ENCODE results near the gene ATP5PD.

Gene ATP5PD

GRCh38 chr17:75031972-75032719 is 14.6 kb downstream of the ATP5PD start (continued):
- peak; percentile 97 for TF ChIP-seq ZBTB48 (tag by site-specific recombination; IDR thresholded peaks at IDR 0.05)
- no peak for TF ChIP-seq HOXC10 (CRISPR knock-in tag; IDR thresholded peaks at IDR 0.05)
- 0 out of 2 replicates have a peak, but pooled peaks have one; percentile 21 for TF ChIP-seq ZBTB8A (tag by site-specific recombination; IDR thresholded peaks at IDR 0.05)
- peak; percentile 61 for TF ChIP-seq ZIC2 (tag by site-specific recombination; IDR thresholded peaks at IDR 0.05)
- peak; percentile 54 for TF ChIP-seq SP7 (tag by site-specific recombination; IDR thresholded peaks at IDR 0.05)
- TF ChIP-seq WT1 (tag by site-specific recombination; IDR thresholded peaks at IDR 0.05): peak; percentile 67
- TF ChIP-seq ZNF324 (tag by site-specific recombination; IDR thresholded peaks at IDR 0.05): no peak; the same call in 1 of the 2 replicates
- peak; percentile 90 for TF ChIP-seq GLIS1 (tag by site-specific recombination; IDR thresholded peaks at IDR 0.05)
- peak; percentile 59 for TF ChIP-seq KLF8 (tag by site-specific recombination; IDR thresholded peaks at IDR 0.05)
- TF ChIP-seq SP2 (tag by site-specific recombination; IDR thresholded peaks at IDR 0.05): peak; percentile 58
- no peak for TF ChIP-seq ZNF513 (tag by site-specific recombination; IDR thresholded peaks at IDR 0.05)
- no peak for TF ChIP-seq INSM2 (tag by site-specific recombination; IDR thresholded peaks at IDR 0.05)
- TF ChIP-seq ZBTB20 (tag by site-specific recombination; IDR thresholded peaks at IDR 0.05): peak; percentile 99
- TF ChIP-seq ZEB2 (tag by site-specific recombination; IDR thresholded peaks at IDR 0.05): 0 out of 2 replicates have a peak, but pooled peaks have one; percentile 56
- TF ChIP-seq ZFP69B (tag by site-specific recombination; IDR thresholded peaks at IDR 0.05): peak; percentile 16; the same call in 1 of the 2 replicates
- TF ChIP-seq ZNF133 (tag by site-specific recombination; IDR thresholded peaks at IDR 0.05): no peak
- TF ChIP-seq ZFHX2 (tag by site-specific recombination; conservative IDR thresholded peaks at IDR 0.05): peak; percentile 87
- peak; percentile 94 for TF ChIP-seq ZNF629 (tag by site-specific recombination; IDR thresholded peaks at IDR 0.05)
- 0 out of 2 replicates have a peak, but pooled peaks have one; percentile 42 for TF ChIP-seq ZNF548 (tag by site-specific recombination; IDR thresholded peaks at IDR 0.05)
- TF ChIP-seq GLI2 (tag by site-specific recombination; IDR thresholded peaks at IDR 0.05; ENCODE audit: borderline replicate concordance, low read depth): no peak
- no peak for TF ChIP-seq ZBTB26 (tag by site-specific recombination; optimal IDR thresholded peaks at IDR 0.05)
- TF ChIP-seq ZBTB1 (tag by site-specific recombination; IDR thresholded peaks at IDR 0.05): no peak
- TF ChIP-seq PRDM1 (tag by site-specific recombination; IDR thresholded peaks at IDR 0.05): no peak
- 0 out of 2 replicates have a peak, but pooled peaks have one; percentile 49 for TF ChIP-seq IKZF3 (tag by site-specific recombination; IDR thresholded peaks at IDR 0.05)
- peak; percentile 49; the same call in 1 of the 2 replicates for TF ChIP-seq EGR2 (tag by site-specific recombination; IDR thresholded peaks at IDR 0.05; ENCODE audit: low read depth)
- peak; percentile 8; the same call in 1 of the 2 replicates for TF ChIP-seq ATF2 (tag by site-specific recombination; IDR thresholded peaks at IDR 0.05; ENCODE audit: low read depth)
- TF ChIP-seq ZBTB6 (tag by site-specific recombination; IDR thresholded peaks at IDR 0.05): 0 out of 2 replicates have a peak, but pooled peaks have one; percentile 3
- TF ChIP-seq ZBTB10 (tag by site-specific recombination; IDR thresholded peaks at IDR 0.05): peak; percentile 45; the same call in 1 of the 2 replicates
- TF ChIP-seq GLIS2 (tag by site-specific recombination; IDR thresholded peaks at IDR 0.05): peak; percentile 52
- peak; percentile 88 for TF ChIP-seq KLF16 (tag by site-specific recombination; IDR thresholded peaks at IDR 0.05)
